ENCODE data around the gene CABP4. TPM values are rescaled to one million over a fixed set of nuclear protein-coding genes. Genes with fewer than 3 reads are reported as not detected.
"Not testable (repeated sequence)": the region's sequence is repeated elsewhere in the genome, so short reads cannot be mapped to it uniquely, and the experiment has no call there.

CABP4 gene
- total RNA-seq, 2 donors from 2014 or later, result 3.1 TPM; not detected in 1

DNA sequence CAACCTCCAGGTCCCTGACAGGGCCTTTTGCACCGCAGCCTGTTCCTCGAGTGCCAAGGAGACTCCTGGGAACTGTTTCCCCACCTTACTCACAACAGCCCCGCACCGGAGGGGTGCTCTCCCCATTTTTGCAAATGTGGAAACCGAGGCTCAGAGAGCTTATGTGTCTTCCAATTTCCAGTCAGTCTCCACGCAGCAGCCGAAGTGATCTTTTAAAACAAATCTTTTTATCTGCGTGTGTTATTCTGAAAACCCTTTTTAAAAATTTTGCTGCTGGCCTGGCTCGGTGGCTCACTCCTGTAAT is 14.3 kb downstream of the CABP4 start:
- Histone ChIP-seq H3K4me1 (peaks cover 44% of the 10 kb centered on the region), H3K4me3 (peak overlapping the region in 1 of 2 donors; percentile 8), H3K27me3 (no peaks in the 10 kb centered on the region), H3K27ac (peak overlapping the region; percentile 57 to 93 (median 84)), H3K36me3 (replicated peaks in 1 of 2; ENCODE audit: insufficient read depth in 1 of 2, low read depth in 2 of 2) (no peaks in the 10 kb centered on the region), H3K9me3 (no peaks in the 10 kb centered on the region)
- ATAC-seq, result no peak
- intact Hi-C loops (cut with DNase I), result no loop called here
- TF ChIP-seq POLR2A (IDR thresholded peaks at IDR 0.05), result no peak
- TF ChIP-seq, protein P1, sequence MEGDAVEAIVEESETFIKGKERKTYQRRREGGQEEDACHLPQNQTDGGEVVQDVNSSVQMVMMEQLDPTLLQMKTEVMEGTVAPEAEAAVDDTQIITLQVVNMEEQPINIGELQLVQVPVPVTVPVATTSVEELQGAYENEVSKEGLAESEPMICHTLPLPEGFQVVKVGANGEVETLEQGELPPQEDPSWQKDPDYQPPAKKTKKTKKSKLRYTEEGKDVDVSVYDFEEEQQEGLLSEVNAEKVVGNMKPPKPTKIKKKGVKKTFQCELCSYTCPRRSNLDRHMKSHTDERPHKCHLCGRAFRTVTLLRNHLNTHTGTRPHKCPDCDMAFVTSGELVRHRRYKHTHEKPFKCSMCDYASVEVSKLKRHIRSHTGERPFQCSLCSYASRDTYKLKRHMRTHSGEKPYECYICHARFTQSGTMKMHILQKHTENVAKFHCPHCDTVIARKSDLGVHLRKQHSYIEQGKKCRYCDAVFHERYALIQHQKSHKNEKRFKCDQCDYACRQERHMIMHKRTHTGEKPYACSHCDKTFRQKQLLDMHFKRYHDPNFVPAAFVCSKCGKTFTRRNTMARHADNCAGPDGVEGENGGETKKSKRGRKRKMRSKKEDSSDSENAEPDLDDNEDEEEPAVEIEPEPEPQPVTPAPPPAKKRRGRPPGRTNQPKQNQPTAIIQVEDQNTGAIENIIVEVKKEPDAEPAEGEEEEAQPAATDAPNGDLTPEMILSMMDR (IDR thresholded peaks at IDR 0.05), result no peak
- 8 to 10% methylated on average over 7 to 9 of the region's 9 CpGs for WGBS, 2 donors
- DNase-seq, result no peak

DNA sequence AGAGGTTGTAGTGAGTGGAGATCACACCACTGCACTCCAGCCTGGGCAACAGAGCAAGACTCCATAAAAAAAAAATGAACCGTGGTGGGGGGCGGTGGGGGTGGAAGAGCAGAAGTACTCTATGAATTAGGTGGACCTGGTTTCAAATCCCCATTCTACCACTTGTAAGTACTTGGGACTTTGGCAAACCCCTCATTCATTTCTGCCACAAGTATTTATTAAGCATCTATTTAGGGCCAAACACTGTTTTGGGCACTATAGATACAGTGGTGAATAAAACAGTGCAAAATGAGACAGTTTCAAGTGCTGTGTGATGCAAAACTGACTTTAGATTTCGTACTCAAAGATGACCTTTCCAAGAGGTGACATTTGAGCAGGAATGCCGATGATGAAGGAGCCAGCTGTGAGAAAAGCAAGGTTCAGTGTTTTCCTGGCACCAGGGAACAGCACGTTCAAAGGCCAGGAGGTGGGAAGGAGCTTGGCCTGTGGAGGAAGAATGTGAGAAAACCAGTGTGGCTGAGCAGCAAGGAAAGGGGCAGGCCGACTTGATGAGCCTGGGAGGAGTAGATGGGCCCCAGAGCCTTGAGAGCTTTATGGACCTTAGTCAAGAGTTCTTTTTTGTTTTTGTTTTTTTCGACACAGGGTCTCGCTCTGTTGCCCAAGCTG is 15.3 kb downstream of the CABP4 start:
- no peak for DNase-seq
- Histone ChIP-seq H3K27ac (no peak overlapping the region), H3K9me3 (no peaks in the 10 kb centered on the region), H3K4me1 (peaks cover 37% of the 10 kb centered on the region), H3K4me3 (no peak overlapping the region), H3K36me3 (replicated peaks in 1 of 2; ENCODE audit: insufficient read depth in 1 of 2, low read depth in 2 of 2) (no peaks in the 10 kb centered on the region), H3K27me3 (no peaks in the 10 kb centered on the region)
- WGBS, 2 donors, result 82 to 85% methylated on average over 8 of the region's 8 CpGs
- intact Hi-C loops (cut with DNase I), result no loop called here
- no peak for ATAC-seq
- TF ChIP-seq, protein P1 (IDR thresholded peaks at IDR 0.05), result no peak
- TF ChIP-seq POLR2A (IDR thresholded peaks at IDR 0.05), result no peak

DNA sequence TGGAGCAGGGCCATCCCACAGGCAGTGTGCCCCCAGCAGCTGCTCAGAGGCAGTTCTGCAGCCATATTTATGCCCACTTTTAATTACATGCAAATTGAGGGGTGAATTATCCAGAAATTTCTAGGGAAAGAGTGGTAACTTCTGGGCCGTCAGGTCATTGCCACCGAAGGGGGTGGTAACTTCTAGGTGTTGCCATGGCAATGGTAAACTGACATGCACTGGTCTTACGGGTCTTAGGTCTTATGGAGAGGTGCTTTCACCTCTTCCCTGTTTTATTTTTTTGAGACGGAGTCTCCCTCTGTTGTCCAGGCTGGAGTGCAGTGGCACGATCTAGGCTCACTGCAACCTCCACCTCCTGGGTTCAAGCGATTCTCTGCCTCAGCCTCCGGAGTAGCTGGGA is 17.7 kb downstream of the CABP4 start:
- Histone ChIP-seq H3K4me1 (peaks cover 12% of the 10 kb centered on the region), H3K27me3 (no peaks in the 10 kb centered on the region), H3K36me3 (replicated peaks in 1 of 2; ENCODE audit: insufficient read depth in 1 of 2, low read depth in 2 of 2) (no peaks in the 10 kb centered on the region), H3K27ac (no peak overlapping the region), H3K9me3 (no peaks in the 10 kb centered on the region), H3K4me3 (no peak overlapping the region)
- DNase-seq (no peak), ATAC-seq (no peak)
- 60 to 79% methylated on average over 6 to 7 of the region's 7 CpGs for WGBS, 2 donors
- TF ChIP-seq, protein P1 (IDR thresholded peaks at IDR 0.05), result no peak
- no peak for TF ChIP-seq POLR2A (IDR thresholded peaks at IDR 0.05)
- intact Hi-C loops (cut with DNase I), result no loop called here

DNA sequence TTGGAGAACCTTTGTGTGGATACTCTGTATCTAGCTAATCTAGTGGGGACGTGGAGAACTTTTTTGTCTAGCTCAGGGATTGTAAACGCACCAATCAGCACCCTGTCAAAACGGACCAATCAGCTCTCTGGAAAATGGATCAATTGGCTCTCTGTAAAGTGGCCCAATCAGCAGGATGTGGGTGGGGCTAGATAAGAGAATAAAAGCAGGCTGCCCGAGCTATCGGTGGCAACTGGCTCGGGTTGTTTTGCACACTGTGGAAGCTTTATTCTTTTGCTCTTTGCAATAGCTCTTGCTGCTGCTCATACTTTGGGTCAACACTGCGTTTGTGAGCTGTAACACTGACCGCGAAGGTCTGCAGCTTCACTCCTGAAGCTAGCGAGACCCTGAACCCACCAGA is 21.5 kb downstream of the CABP4 start:
- H3K4me1 ChIP-seq; H3K27ac ChIP-seq; ATAC-seq; DNase-seq; H3K36me3 ChIP-seq (replicated peaks in 1 of 2; ENCODE audit: insufficient read depth in 1 of 2, low read depth in 2 of 2); H3K4me3 ChIP-seq; H3K27me3 ChIP-seq; H3K9me3 ChIP-seq; intact Hi-C loops (cut with DNase I): not testable (repeated sequence)
- 62 to 63% methylated on average over 10 of the region's 10 CpGs for WGBS, 2 donors

DNA sequence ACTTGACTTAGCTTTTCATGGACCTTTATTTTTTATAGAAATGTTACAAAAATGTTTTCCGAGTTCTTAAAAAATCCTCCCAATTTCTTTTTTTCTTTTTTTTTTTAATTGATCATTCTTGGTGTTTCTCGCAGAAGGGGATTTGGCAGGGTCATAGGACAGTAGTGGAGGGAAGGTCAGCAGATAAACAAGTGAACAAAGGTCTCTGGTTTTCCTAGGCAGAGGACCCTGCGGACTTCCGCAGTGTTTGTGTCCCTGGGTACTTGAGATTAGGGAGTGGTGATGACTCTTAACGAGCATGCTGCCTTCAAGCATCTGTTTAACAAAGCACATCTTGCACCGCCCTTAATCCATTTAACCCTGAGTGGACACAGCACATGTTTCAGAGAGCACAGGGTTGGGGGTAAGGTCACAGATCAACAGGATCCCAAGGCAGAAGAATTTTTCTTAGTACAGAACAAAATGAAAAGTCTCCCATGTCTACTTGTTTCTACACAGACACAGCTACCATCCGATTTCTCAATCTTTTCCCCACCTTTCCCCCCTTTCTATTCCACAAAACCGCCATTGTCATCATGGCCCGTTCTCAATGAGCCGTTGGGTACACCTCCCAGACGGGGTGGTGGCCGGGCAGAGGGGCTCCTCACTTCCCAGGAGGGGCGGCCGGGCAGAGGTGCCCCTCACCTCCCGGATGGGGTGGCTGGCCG is 22.3 kb downstream of the CABP4 start:
- H3K9me3 ChIP-seq; H3K27ac ChIP-seq; H3K4me3 ChIP-seq; H3K4me1 ChIP-seq; H3K27me3 ChIP-seq; H3K36me3 ChIP-seq (replicated peaks in 1 of 2; ENCODE audit: insufficient read depth in 1 of 2, low read depth in 2 of 2); ATAC-seq; DNase-seq; intact Hi-C loops (cut with DNase I): not testable (repeated sequence)
- whole genome bisulfite sequencing, 2 donors, result 72 to 81% methylated on average over 14 to 15 of the region's 16 CpGs
